ENCODE results near the gene URI1.

The URI1 gene

GRCh38 chr19:30061223-30062064, 119.4 kb downstream of the URI1 start:
- no peak for DNase-seq

DNA sequence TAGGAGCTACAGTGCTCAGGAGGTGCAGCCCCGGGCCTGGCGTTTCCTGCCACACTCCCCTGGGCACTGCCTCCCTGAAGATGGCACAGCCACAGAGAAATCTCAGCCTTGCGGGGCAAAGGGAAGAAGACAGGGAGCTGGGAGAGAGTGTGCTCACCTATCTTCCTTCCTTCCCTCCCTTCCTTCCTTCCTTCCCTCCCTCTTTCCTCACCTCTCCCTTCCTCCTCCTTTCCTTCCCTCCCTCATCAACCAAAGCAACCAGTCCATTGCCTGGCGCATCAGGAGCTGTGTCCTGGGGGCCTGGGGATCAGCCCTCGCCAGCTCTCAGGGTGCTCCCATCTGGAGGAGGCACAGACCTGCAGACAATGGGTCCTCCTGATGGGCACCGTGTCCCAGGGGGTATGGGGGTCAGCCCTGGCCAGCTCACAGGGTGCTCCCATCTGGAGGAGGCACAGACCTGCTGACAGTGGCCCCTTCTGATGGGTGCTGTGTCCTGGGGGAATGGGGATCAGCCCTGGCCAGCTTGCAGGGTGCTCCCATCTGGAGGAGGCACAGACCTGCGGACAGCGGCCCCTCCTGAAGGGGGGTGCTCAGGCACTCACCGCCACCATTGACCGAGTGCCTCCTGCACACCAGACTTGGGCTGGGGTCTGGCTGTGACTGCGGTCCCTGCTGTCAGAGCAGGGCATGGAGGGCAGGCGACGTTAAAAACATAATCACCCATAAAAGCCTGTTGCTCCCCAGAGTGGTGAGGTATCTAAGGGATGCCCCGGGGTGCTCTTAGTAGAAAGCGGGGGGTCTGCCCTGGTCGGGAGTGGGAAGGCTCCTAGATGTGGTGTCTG, 120.2 kb downstream of the URI1 start:
- no peak for DNase-seq

DNA sequence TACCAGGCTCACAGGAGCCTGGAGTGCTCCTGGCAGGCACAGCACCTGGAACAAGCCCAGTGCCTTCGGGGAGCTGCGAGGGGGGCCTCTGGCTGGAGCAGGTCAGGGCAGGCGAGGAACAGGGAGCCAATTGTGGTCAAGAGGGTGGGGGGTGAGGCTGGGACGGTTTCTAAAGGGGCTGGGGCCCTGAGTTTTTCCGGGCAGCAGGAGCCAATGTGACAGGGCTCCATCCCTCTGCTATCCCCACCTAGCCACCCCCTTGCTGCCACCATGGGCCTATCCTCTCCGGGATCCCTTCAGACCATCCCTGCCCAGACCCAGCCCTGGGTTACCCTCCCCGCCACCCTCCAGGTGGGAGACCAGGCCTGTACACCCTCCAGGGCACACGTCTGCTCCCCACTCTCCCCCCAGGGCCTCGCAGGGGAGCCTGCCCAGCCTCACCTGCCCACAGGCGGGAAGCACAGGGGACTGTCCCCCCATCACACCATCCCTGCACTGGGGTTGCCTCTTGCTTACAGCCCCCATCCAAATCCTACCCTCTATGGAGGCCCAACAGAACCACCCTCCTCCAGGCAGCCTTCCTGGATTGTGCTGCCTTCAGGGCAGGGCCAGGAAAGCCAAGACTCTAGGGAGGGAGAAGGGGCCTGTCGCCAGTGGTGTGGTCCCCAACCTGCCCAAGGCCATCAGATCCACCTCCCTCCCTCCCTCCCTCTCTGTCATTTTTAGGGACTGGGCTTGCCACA, 121.0 kb downstream of the URI1 start:
- DNase-seq: no peak

DNA sequence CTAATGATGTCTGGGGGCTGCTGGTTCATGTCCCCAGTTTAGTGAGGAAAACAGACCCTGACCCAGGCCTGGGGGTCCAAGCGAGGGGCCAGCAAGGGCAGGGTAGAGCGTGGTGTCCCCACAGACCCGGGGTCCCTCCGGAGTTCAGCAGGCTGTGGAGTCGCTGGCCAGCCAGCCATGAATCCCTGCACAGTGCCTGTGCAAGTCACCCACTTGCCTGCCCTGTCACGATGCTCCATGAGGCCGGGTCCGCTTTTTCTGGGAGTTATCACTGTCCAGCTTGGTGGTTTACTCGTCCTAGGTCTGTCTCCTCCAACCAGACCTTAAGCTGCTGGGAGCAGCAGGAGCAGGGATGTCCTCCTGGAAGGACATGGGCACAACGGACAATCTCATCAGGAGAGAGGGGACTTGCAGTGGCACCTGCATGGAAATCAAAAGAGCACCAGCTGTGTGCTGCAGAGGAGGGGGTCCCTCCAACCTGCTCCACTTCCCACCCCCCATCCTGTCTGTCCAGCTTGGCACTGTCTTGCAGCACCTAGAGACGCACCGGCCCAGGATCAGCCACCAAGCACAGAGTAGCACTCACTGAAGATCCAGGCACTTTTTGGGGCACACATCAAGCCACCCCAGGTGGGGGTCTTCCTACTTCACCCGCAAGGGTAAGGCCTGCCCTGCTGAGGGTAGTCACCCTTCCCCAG, 121.8 kb downstream of the URI1 start:
- no peak for DNase-seq

- DNase-seq: no peak
These were observed 122.3 kb downstream of the URI1 start for GRCh38 chr19:30064348-30064699.

- DNase-seq: no peak
These were observed 122.9 kb downstream of the URI1 start for GRCh38 chr19:30064771-30065494.

DNA sequence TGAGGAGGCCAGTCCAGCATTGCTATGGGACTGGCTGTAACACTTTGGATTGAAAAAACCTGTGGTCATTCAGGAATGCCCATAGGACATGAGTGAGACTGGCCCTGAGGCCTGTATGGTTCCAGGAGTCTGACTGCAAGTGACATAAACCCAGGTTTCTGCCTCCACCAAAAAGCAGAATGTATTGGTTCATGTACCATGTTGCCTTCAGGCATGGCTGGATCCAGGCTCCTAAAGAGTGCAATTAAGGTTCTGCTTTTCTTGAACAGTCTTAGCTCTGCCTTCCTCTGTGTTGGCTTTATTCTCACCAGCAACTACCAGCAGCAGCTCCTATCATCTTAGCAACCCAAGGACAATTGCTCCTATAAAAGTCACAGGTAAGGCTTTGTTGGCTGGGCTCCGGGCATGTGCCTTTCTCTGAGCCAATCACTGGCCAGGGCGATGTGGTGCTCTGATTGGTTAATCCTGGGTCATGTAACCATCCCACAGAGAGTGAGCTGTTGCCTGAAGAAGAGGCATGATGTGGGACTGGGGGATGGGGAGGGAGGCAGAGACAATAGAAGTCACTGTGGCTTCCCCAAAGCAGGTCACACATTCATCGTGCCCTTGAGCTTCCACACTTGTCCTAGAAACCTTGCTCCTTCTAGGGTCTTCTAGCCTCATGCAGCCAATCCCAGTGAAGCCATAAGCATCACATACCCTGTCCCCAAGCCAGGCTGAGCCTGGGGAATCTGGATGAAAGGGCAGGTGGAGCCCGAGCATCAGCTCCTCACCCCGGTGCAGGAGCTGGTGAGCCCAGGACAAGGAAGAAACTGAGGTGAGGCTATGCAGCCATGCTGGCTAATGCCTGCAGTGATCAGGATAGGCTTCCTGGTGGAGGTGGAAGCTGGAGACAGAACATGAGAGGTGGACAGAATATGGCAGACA, 123.9 kb downstream of the URI1 start:
- DNase-seq: no peak
